H1 (cell line): Measurements from ENCODE around the gene RHBDD1. TPM values are rescaled to one million over a fixed set of nuclear protein-coding genes. Genes with fewer than 3 reads are reported as not detected.

ENCODE experiments used
- CTCF ChIA-PET: fragments of 300-600 bp; sonication (Branson Sonifier 250); formaldehyde crosslinking; loops from one replicate; lab custom pipeline; 2021; ENCODE audit not compliant: partially characterized antibody; lab: Charles Lee
- POLR2A ChIA-PET: fragments of 300-600 bp; sonication (Branson Sonifier 250); formaldehyde crosslinking; loops from one replicate; lab custom pipeline; 2021; ENCODE audit warnings: inconsistent platforms; ENCODE audit not compliant: partially characterized antibody; lab: Charles Lee
- DNase-seq, 2 experiments: peaks; one replicate each; pipeline versions ENCODE4 v3.0.0 to v3.0.0-alpha.2; 2010 to 2022; ENCODE audit warnings: low spot score in 2 of 2, low read depth in 1 of 2, mixed read lengths in 1 of 2
- FAIRE-seq: peaks from 2 replicates; lab custom pipeline; 2011; peaks lifted over from hg19 to GRCh38; lab: Jason Lieb, UNC
- H2AFZ ChIP-seq: 2 replicates; pipeline ENCODE4 v1.8.1; 2012; ENCODE audit warnings: low read length, inconsistent platforms
- H2AK5ac ChIP-seq: 2 replicates; pipeline ENCODE4 v1.6.1; 2013; ENCODE audit warnings: low read depth, low read length
- H2BK120ac ChIP-seq: replicated peaks from 2 replicates; pipeline ENCODE3; 2013; ENCODE audit warnings: low read depth, low read length, inconsistent platforms
- H2BK12ac ChIP-seq: 2 replicates; pipeline ENCODE4 v1.6.1; 2013; ENCODE audit warnings: low read depth, low read length
- H2BK15ac ChIP-seq: 2 replicates; pipeline ENCODE4 v1.6.1; 2013; ENCODE audit warnings: low read length
- H2BK20ac ChIP-seq: 2 replicates; pipeline ENCODE4 v1.6.1; 2013; ENCODE audit warnings: low read length
- H2BK5ac ChIP-seq: 2 replicates; pipeline ENCODE4 v1.6.1; 2013; ENCODE audit warnings: low read depth, low read length
- H3K14ac ChIP-seq: 2 replicates; pipeline ENCODE4 v1.6.1; 2013; ENCODE audit warnings: inconsistent platforms; ENCODE audit not compliant: insufficient read length
- H3K18ac ChIP-seq: 2 replicates; pipeline ENCODE4 v1.6.1; 2013; ENCODE audit warnings: low read length; ENCODE audit errors: extremely low read depth
- H3K23ac ChIP-seq: 2 replicates; pipeline ENCODE4 v1.6.1; 2013; ENCODE audit warnings: inconsistent platforms; ENCODE audit not compliant: insufficient read length
- H3K23me2 ChIP-seq: 2 replicates; pipeline ENCODE4 v1.6.1; 2013; ENCODE audit warnings: low read depth, low read length
- H3K27ac ChIP-seq: 2 replicates; pipeline ENCODE4 v1.6.1; 2011; ENCODE audit warnings: low read depth, low read length, inconsistent platforms
- H3K27me3 ChIP-seq, 4 experiments: replicated peaks in 1 of 4; 1 replicate in 1 of 4; 2 replicates in 3 of 4; pipeline versions ENCODE4 v1.6.1 to v1.8.1; 2011 to 2013; ENCODE audit warnings: low read length in 3 of 4, mild to moderate bottlenecking in 3 of 4, inconsistent platforms in 2 of 4, mixed read lengths in 2 of 4, moderate library complexity in 1 of 4; ENCODE audit not compliant: control insufficient read depth in 3 of 4, insufficient read depth in 3 of 4; ENCODE audit errors: extremely low read depth in 1 of 4
- H3K36me3 ChIP-seq, 4 experiments: 2 replicates each; pipeline versions ENCODE4 v1.6.1 to v1.8.1; 2011 to 2013; ENCODE audit warnings: mild to moderate bottlenecking in 4 of 4, low read length in 3 of 4, moderate library complexity in 2 of 4, control low read depth in 1 of 4, inconsistent platforms in 1 of 4; ENCODE audit not compliant: insufficient read depth in 4 of 4, control insufficient read depth in 2 of 4
- H3K4ac ChIP-seq: replicated peaks from 2 replicates; pipeline ENCODE3; 2013; ENCODE audit warnings: low read length, low read depth, mixed read lengths, inconsistent platforms; ENCODE audit not compliant: insufficient read length
- H3K4me1 ChIP-seq, 4 experiments: replicated peaks in 1 of 4; 1 replicate in 1 of 4; 2 replicates in 3 of 4; pipeline versions ENCODE4 v1.6.1 to v1.8.1; 2011 to 2013; ENCODE audit warnings: low read length in 3 of 4, inconsistent platforms in 2 of 4, mixed read lengths in 1 of 4; ENCODE audit not compliant: insufficient read depth in 4 of 4, control insufficient read depth in 3 of 4
- H3K4me2 ChIP-seq, 2 experiments: 2 replicates each; pipeline versions ENCODE4 v1.6.1 to v1.8.1; 2011 to 2013; ENCODE audit warnings: low read depth in 2 of 2, low read length in 2 of 2, control low read depth in 1 of 2, inconsistent platforms in 1 of 2, mild to moderate bottlenecking in 1 of 2; ENCODE audit not compliant: insufficient read depth in 1 of 2
- H3K4me3 ChIP-seq, 4 experiments: fragments of 200-600, 300-600 bp in 1 of 4; sonication (generic), shearing (Covaris generic), sonication (Bioruptor Twin) in 1 of 4; 2 replicates each; pipeline versions ENCODE4 v1.5.1 to v1.8.1; 2011 to 2016; ENCODE audit warnings: low read length in 4 of 4, low read depth in 3 of 4, control low read depth in 2 of 4, inconsistent platforms in 2 of 4, mild to moderate bottlenecking in 2 of 4, mixed read lengths in 1 of 4, moderate library complexity in 1 of 4; ENCODE audit not compliant: insufficient read depth in 2 of 4; ENCODE audit errors: extremely low read depth in 1 of 4
- H3K56ac ChIP-seq: replicated peaks from 2 replicates; pipeline ENCODE3; 2013; ENCODE audit warnings: low read depth, mild to moderate bottlenecking, mixed read lengths, low read length, inconsistent platforms; ENCODE audit not compliant: insufficient read length
- H3K79me1 ChIP-seq: 2 replicates; pipeline ENCODE4 v1.6.1; 2013; ENCODE audit warnings: low read depth, low read length, control low read depth
- H3K79me2 ChIP-seq, 2 experiments: 2 replicates each; pipeline versions ENCODE4 v1.6.1 to v1.8.1; 2012 to 2013; ENCODE audit warnings: low read length in 2 of 2, mild to moderate bottlenecking in 2 of 2, inconsistent platforms in 1 of 2; ENCODE audit not compliant: insufficient read depth in 2 of 2, control insufficient read depth in 1 of 2
- H3K9ac ChIP-seq, 4 experiments: replicated peaks in 1 of 4; 1 replicate in 1 of 4; 2 replicates in 3 of 4; pipeline versions ENCODE4 v1.6.1 to v1.8.1; 2011 to 2013; ENCODE audit warnings: low read depth in 3 of 4, low read length in 3 of 4, control low read depth in 2 of 4, mild to moderate bottlenecking in 2 of 4, moderate library complexity in 2 of 4, inconsistent platforms in 1 of 4; ENCODE audit errors: extremely low read depth in 1 of 4
- H3K9me3 ChIP-seq, 2 experiments: 2 replicates each; pipeline versions ENCODE4 v1.6.1 to v1.8.1; 2012 to 2013; ENCODE audit warnings: mild to moderate bottlenecking in 2 of 2, moderate library complexity in 2 of 2, control low read depth in 1 of 2, inconsistent platforms in 1 of 2, low read depth in 1 of 2, low read length in 1 of 2, mixed read lengths in 1 of 2; ENCODE audit not compliant: insufficient read depth in 2 of 2
- H4K20me1 ChIP-seq, 2 experiments: replicated peaks in 1 of 2; 2 replicates each; pipeline versions ENCODE3 to v1.8.1; 2011 to 2013; ENCODE audit warnings: inconsistent platforms in 2 of 2, low read length in 2 of 2, mild to moderate bottlenecking in 1 of 2; ENCODE audit not compliant: insufficient read depth in 2 of 2, control insufficient read depth in 1 of 2
- H4K5ac ChIP-seq: 2 replicates; pipeline ENCODE4 v1.6.1; 2013; ENCODE audit warnings: low read length, low read depth, mixed read lengths, inconsistent platforms; ENCODE audit not compliant: insufficient read length
- H4K8ac ChIP-seq: 2 replicates; pipeline ENCODE4 v1.8.0; 2013; ENCODE audit warnings: mild to moderate bottlenecking, moderate library complexity, low read length, inconsistent platforms; ENCODE audit not compliant: insufficient read depth; ENCODE audit errors: extremely low read depth
- H4K91ac ChIP-seq: replicated peaks from 2 replicates; pipeline ENCODE3; 2013; ENCODE audit warnings: low read length, mixed read lengths, inconsistent platforms; ENCODE audit not compliant: insufficient read length
- NANOG ChIP-seq: IDR thresholded peaks from 2 replicates; pipeline ENCODE4 v1.6.1; 2011; ENCODE audit warnings: low read length, low read depth, mild to moderate bottlenecking, inconsistent platforms; ENCODE audit not compliant: insufficient read depth, poor library complexity, severe bottlenecking
- TAF1 ChIP-seq: IDR thresholded peaks from 2 replicates; pipeline ENCODE4 v1.6.1; 2011; ENCODE audit warnings: mild to moderate bottlenecking, low read depth, low read length
- TCF12 ChIP-seq: IDR thresholded peaks from 2 replicates; pipeline ENCODE4 v1.6.1; 2011; ENCODE audit warnings: low read depth, mild to moderate bottlenecking, low read length
- TEAD4 ChIP-seq: IDR thresholded peaks from 2 replicates; pipeline ENCODE4 v1.6.1; 2012; ENCODE audit warnings: low read depth, low read length, inconsistent platforms, mixed read lengths
- ZNF274 ChIP-seq: IDR thresholded peaks from 2 replicates; pipeline ENCODE4 v1.7.0; 2012; ENCODE audit warnings: low read length, borderline replicate concordance; ENCODE audit errors: extremely low read depth
- WGBS, 2 experiments: shearing (Covaris generic) in 1 of 2; methylation state at CpG; one replicate each; pipeline versions ENCODE4 v1.1.6 to v1.1.7; 2013 to 2015; ENCODE audit warnings: low lambda C conversion rate in 2 of 2, mixed read lengths in 2 of 2, inconsistent platforms in 1 of 2, low coverage in 1 of 2, missing lambda C conversion rate in 1 of 2; ENCODE audit not compliant: insufficient replicate concordance in 2 of 2, insufficient coverage in 1 of 2, insufficient read length in 1 of 2; ENCODE audit errors: extremely low coverage in 1 of 2, missing lambda C conversion rate in 1 of 2; 5-methylcytosine and 5-hydroxymethylcytosine counted together
- polyA plus RNA-seq, 7 experiments: library from polyadenylated mRNA; depleted of rRNA in 3 of 7; stranded (reverse) in 5 of 7; unstranded in 2 of 7; fragments of >200 nt in 5 of 7; fragments of 200-250 nt in 2 of 7; gene quantifications; 1 replicate in 5 of 7; 2 replicates in 1 of 7; 4 replicates in 1 of 7; pipeline versions ENCODE4 v1.2.1 to v1.2.3, GENCODE V29; 2011 to 2013; ENCODE audit warnings: missing spikeins in 2 of 7, mixed read lengths in 2 of 7
- total RNA-seq: library from RNA; stranded (reverse); fragmentation: NEBNext Ultra II Directional; extraction: Animal tissue kit (Norgen Biotek cat#: 25700); gene quantifications from 2 replicates; pipeline ENCODE4 v1.2.1, GENCODE V29; 2021

RHBDD1 gene
- total and polyA plus RNA-seq, 2 of the 8 experiments (the other 6 are each of a cell fraction or from before 2014, with no cell fraction given): 10.5 to 23.1 TPM

DNA sequence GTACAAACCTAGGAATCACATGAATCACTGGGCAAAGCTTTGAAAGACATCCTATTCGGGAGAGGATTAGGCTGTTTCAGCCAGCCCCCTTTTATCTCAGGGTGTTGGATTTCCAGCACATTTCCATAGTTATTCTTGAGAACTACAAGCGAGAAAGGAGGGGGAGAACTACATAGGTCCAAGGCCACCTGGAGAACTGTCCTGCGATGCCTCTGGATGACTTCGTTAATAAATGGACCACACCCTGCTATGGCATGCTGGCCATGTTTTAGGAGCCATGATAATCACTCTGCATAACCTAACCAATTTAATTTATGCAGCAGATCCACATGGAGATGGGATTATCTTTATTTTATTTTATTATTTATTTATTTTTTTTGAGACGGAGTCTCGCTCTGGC, 29.9 kb downstream of the RHBDD1 start:
- Histone ChIP-seq H3K4me3 (no peak overlapping the region), H3K9ac (no peak overlapping the region), H2BK12ac (no peak overlapping the region), H3K14ac (no peak overlapping the region), H4K20me1 (no peaks in the 10 kb centered on the region), H3K9me3 (no peaks in the 10 kb centered on the region), H2BK120ac (no peak overlapping the region), H2BK5ac (no peak overlapping the region), H3K18ac (no peak overlapping the region), H3K56ac (no peak overlapping the region), H4K8ac (no peak overlapping the region), H3K27me3 (no peaks in the 10 kb centered on the region), H3K4ac (no peak overlapping the region), H4K91ac (no peak overlapping the region), H2BK15ac (no peak overlapping the region), H3K79me2 (no peaks in the 10 kb centered on the region; a peak in 1 of 4 replicates), H3K23me2 (no peaks in the 10 kb centered on the region), H3K23ac (no peak overlapping the region), H2BK20ac (no peak overlapping the region), H3K79me1 (no peaks in the 10 kb centered on the region), H3K4me2 (0 out of 4 replicates have a peak overlapping the region, but pooled peaks of 1 of the 2 experiments have one; percentile 40), H3K36me3 (peaks cover 0 to 3% (median 1%) of the 10 kb centered on the region in 4 experiments; a peak in 3 of 8 replicates), H2AFZ (no peak overlapping the region), H3K4me1 (peaks cover 4 to 27% (median 17%) of the 10 kb centered on the region in 4 experiments; a peak in 6 of 7 replicates), H3K27ac (no peak overlapping the region), H2AK5ac (no peak overlapping the region), H4K5ac (no peak overlapping the region)
- no peak for DNase-seq
- TF ChIP-seq ZNF274 (no peak), TCF12 (no peak), TAF1 (no peak), NANOG (no peak), TEAD4 (no peak)
- ChIA-PET POLR2A (no interaction called here), CTCF (no interaction called here)
- WGBS, 2 experiments: 95% methylated on average over 6 of the region's 6 CpGs; no CpG with 5 or more reads in 1 of the 2 experiments
- no peak for FAIRE-seq
